ENCODE measurements around the gene C14orf119.

C14orf119 gene

DNA sequence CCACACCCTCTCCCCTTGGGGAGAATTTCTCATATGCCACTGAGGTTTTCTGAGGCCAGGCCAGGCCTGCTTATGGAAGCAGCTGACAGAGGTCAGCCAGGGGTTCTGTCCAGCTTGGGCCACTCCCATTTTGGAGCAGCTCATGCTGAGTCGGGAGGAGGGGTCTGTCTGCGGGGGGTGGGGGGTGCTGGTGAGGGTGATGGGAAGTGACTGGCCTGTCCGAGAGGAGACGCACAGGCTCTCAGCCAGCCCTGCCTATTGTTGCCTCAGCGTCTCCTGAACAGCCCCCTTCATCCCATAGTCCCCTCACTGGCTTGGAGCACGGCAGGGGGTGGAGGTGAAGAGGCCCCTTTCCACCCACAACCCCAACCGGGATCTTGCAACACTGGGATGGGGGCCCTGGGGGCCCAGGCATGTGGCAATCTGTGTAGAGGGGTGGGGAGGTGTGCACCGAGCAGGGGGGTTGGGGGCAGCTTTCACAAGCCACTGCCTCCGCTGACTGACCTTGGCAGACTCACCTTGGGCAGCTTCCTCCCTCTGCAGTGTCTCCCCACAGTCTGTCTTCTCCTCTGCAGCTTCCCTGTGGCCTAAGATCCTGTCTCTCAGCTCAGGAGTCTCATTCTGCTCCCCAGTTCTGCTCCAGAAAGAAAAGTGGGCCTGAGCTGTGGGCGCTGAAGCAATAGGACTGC lies 18.3 kb downstream of the C14orf119 start:
- no peaks in the 10 kb centered on the region for H3K27me3 ChIP-seq (ENCODE audit: insufficient read depth, low read length)
- no peak overlapping the region for H3K4me3 ChIP-seq (ENCODE audit: low read length)
- peaks cover 12% of the 10 kb centered on the region for H3K4me1 ChIP-seq (ENCODE audit: insufficient read depth, low read length)
- no peaks in the 10 kb centered on the region for H3K9me3 ChIP-seq (ENCODE audit: low read length)
- H2AFZ ChIP-seq (ENCODE audit: low read depth, low read length): no peak overlapping the region
- no peaks in the 10 kb centered on the region for H3K36me3 ChIP-seq (ENCODE audit: insufficient read depth, low read length)

- H2AFZ ChIP-seq (ENCODE audit: low read depth, low read length): no peak overlapping the region
- H3K4me1 ChIP-seq (ENCODE audit: insufficient read depth, low read length): peaks cover 12% of the 10 kb centered on the region
- no peak overlapping the region for H3K4me3 ChIP-seq (ENCODE audit: low read length)
- no peaks in the 10 kb centered on the region for H3K9me3 ChIP-seq (ENCODE audit: low read length)
- no peaks in the 10 kb centered on the region for H3K27me3 ChIP-seq (ENCODE audit: insufficient read depth, low read length)
- no peaks in the 10 kb centered on the region for H3K36me3 ChIP-seq (ENCODE audit: insufficient read depth, low read length)
Observed at GRCh38 chr14:23114120-23114458, 18.8 kb downstream of the C14orf119 start.

DNA sequence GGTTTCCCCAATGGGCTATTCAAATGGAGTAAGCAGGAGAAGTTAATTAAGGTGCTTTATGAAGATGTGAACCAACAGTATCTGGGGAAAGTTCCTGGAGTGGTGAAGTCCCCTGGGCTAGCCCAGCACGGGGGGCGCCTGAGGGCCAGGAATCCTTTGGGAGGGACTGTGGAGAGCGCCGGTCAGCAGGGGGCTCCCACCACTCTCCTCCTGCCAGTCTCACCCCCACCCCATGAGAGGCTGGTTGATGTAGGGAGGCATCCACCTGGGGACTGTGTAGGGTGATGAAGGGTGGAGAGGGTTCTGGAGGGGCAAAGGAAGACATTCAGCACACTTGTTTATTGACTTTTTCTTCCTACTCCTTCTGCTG lies 19.3 kb downstream of the C14orf119 start:
- Histone ChIP-seq H3K4me3 (ENCODE audit: low read length) (no peak overlapping the region), H2AFZ (ENCODE audit: low read depth, low read length) (no peak overlapping the region), H3K4me1 (ENCODE audit: insufficient read depth, low read length) (peaks cover 12% of the 10 kb centered on the region), H3K36me3 (ENCODE audit: insufficient read depth, low read length) (no peaks in the 10 kb centered on the region), H3K9me3 (ENCODE audit: low read length) (no peaks in the 10 kb centered on the region), H3K27me3 (ENCODE audit: insufficient read depth, low read length) (no peaks in the 10 kb centered on the region)

DNA sequence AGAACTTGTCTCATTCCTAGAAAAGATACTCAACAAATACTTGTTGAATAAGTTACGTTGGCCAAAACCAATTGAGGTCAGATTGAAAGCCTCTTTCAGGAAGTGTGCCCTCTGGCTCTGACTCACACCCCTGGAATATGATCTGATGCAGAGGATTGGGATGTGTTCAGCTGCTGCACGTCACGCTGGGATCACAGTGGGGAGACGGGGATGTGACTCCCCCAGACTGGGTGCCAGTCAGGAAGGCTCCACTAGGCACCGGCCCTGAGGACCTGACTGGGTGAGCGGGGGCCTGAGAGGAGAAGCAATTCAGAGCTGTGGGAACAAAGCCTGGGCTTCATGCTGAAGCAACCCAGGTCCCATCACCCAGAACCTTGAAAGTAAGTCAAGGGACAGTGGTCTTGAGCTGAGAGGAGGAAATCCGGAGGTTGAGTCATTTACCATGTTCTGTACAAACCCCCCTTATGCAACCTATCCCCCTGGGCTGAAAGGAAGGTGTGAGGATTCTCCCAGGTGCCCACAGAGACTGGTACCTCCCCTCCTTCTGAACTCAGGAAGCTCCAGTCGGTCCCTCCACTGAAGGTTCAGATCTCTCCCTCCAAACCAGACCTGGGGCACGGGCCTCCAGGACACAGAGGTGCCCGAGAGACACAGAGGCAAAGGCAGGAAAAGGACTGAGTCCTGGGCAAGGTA lies 19.9 kb downstream of the C14orf119 start:
- Histone ChIP-seq H3K36me3 (ENCODE audit: insufficient read depth, low read length) (no peaks in the 10 kb centered on the region), H3K4me3 (ENCODE audit: low read length) (no peak overlapping the region), H2AFZ (ENCODE audit: low read depth, low read length) (no peak overlapping the region), H3K9me3 (ENCODE audit: low read length) (no peaks in the 10 kb centered on the region), H3K27me3 (ENCODE audit: insufficient read depth, low read length) (no peaks in the 10 kb centered on the region), H3K4me1 (ENCODE audit: insufficient read depth, low read length) (peaks cover 12% of the 10 kb centered on the region)

- Histone ChIP-seq H3K27me3 (ENCODE audit: insufficient read depth, low read length) (no peaks in the 10 kb centered on the region), H3K9me3 (ENCODE audit: low read length) (no peaks in the 10 kb centered on the region), H3K4me1 (ENCODE audit: insufficient read depth, low read length) (peaks cover 12% of the 10 kb centered on the region), H3K36me3 (ENCODE audit: insufficient read depth, low read length) (no peaks in the 10 kb centered on the region), H2AFZ (ENCODE audit: low read depth, low read length) (no peak overlapping the region), H3K4me3 (ENCODE audit: low read length) (no peak overlapping the region)
Observed at GRCh38 chr14:23115918-23116317, 20.6 kb downstream of the C14orf119 start.

- no peaks in the 10 kb centered on the region for H3K27me3 ChIP-seq (ENCODE audit: insufficient read depth, low read length)
- H3K9me3 ChIP-seq (ENCODE audit: low read length): no peaks in the 10 kb centered on the region
- H3K36me3 ChIP-seq (ENCODE audit: insufficient read depth, low read length): no peaks in the 10 kb centered on the region
- no peak overlapping the region for H2AFZ ChIP-seq (ENCODE audit: low read depth, low read length)
- H3K4me3 ChIP-seq (ENCODE audit: low read length): no peak overlapping the region
- H3K4me1 ChIP-seq (ENCODE audit: insufficient read depth, low read length): peaks cover 20% of the 10 kb centered on the region
Observed at GRCh38 chr14:23117371-23118020, 22.2 kb downstream of the C14orf119 start.

GRCh38 chr14:23118506-23119362 lies 23.4 kb downstream of the C14orf119 start, which contains the start of gene CEBPE:
CEBPE (minus strand) TSS chr14:23119255; CDS start chr14:23119091, 164 bp downstream.
- H3K9me3 ChIP-seq (ENCODE audit: low read length): no peaks in the 10 kb centered on the region
- no peak within 1 kb of the TSS for H2AFZ ChIP-seq (ENCODE audit: low read depth, low read length)
- H3K36me3 ChIP-seq (ENCODE audit: insufficient read depth, low read length): no peaks in the 10 kb centered on the region
- H3K27me3 ChIP-seq (ENCODE audit: insufficient read depth, low read length): no peaks in the 10 kb centered on the region
- H3K4me1 ChIP-seq (ENCODE audit: insufficient read depth, low read length): peaks cover 14% of the 10 kb centered on the region
- no peak within 1 kb of the TSS for H3K4me3 ChIP-seq (ENCODE audit: low read length)

DNA sequence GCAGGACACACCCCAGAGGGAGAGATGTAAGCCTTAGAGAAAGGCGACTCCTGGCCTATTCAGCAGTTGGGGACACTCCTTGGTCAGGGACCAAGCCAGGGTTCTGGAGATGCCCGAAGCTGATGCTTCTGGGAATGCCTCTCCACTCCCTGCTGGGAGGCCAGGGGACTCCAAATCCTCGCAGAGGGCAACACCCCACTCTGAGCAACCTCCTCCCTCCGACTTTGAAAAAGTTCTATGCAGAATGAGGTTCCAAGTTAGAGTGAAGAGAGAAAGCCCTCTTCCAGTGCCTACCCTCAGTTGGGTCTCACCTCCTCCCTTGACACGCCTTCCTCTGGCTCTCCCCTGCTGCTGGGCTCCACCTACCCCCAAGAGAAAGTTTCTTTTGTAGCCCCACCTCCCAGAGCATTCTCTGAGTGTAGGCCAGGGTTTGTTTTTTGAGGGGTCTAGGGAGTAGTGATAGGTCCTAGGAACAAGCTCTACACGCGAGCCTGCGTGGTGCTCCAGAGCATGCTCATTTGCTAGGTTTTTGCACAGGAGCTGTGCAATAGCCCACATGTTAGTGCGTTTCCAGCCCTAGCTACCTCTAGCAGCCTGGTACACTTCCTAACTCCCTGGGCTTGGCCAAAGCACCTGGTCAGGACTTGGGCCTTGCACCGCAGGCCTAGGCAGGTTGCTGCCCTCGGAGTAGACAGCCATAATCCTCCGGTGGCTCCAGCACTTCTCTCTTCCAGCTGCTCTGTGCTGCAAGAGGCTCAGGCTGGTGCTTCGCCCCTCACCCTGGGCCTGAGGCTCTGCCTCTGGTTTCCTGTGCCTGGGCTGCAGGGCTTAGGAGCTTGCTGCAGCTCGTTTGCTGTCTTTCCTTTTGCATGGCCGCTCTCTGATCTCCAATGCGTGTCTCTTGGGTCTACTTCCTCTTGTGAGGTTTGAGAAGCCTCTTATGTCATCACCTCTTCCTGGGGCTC lies 24.3 kb downstream of the C14orf119 start:
- H2AFZ ChIP-seq (ENCODE audit: low read depth, low read length): no peak overlapping the region
- no peaks in the 10 kb centered on the region for H3K27me3 ChIP-seq (ENCODE audit: insufficient read depth, low read length)
- no peak overlapping the region for H3K4me3 ChIP-seq (ENCODE audit: low read length)
- no peaks in the 10 kb centered on the region for H3K36me3 ChIP-seq (ENCODE audit: insufficient read depth, low read length)
- H3K4me1 ChIP-seq (ENCODE audit: insufficient read depth, low read length): peaks cover 7% of the 10 kb centered on the region
- H3K9me3 ChIP-seq (ENCODE audit: low read length): no peaks in the 10 kb centered on the region

DNA sequence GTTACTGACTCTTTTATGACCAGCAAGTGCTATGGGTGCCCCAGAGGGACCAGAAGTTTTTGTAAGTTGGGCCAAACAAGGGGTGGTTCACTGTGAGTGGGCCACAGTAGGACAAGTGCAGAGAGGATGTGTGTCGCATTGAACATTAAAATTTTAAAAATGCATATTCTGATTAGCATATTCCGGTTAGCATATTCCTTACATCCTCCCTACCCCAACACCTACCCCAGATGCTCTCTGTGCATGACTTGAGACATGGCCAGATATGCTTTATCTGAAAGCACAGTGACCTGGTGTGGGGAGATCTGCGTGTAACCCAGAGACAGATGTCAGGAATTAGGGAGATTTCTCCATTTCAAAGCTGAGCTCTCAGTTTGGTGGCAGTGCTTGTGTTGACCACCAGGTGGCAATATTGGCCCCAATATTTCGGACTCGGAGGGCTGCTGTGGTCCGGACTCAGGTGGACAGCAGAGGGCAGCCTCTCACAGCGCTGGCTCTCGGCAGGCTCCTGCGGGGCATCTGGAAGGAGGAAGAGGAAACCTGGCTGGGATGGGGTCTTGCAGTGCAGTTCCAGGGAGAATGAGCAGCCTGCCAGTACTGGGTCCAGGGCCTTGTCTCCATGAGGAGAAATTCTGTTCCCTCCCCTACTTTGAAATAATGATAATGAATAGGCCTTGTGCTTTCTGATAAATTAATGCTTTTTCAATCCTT lies 25.4 kb downstream of the C14orf119 start:
- Histone ChIP-seq H3K27me3 (ENCODE audit: insufficient read depth, low read length) (no peaks in the 10 kb centered on the region), H3K4me1 (ENCODE audit: insufficient read depth, low read length) (peaks cover 7% of the 10 kb centered on the region), H3K4me3 (ENCODE audit: low read length) (no peak overlapping the region), H3K9me3 (ENCODE audit: low read length) (no peaks in the 10 kb centered on the region), H3K36me3 (ENCODE audit: insufficient read depth, low read length) (no peaks in the 10 kb centered on the region), H2AFZ (ENCODE audit: low read depth, low read length) (no peak overlapping the region)

DNA sequence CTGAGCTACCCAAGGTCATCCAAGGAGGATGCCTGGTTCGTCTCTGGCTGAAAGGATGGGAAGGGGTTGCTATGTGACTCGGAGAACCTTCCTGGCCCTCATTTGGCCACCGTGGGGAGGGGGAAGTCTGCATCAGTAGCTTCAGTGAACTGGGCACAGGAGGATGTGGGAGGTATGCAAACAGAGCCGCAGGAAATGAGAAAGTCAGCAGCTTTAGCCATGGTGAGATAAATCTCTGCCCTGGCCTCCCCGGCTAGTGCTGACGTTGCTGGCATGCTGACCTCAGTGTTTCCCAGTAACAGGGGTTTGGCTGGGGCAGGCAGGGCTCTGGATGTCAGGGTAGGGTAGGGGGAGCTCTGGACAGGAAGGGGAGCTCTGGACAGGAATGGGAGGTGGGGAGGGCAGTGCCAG lies 26.1 kb downstream of the C14orf119 start:
- Histone ChIP-seq H3K9me3 (ENCODE audit: low read length) (no peaks in the 10 kb centered on the region), H2AFZ (ENCODE audit: low read depth, low read length) (no peak overlapping the region), H3K36me3 (ENCODE audit: insufficient read depth, low read length) (no peaks in the 10 kb centered on the region), H3K4me1 (ENCODE audit: insufficient read depth, low read length) (peaks cover 7% of the 10 kb centered on the region), H3K4me3 (ENCODE audit: low read length) (no peak overlapping the region), H3K27me3 (ENCODE audit: insufficient read depth, low read length) (no peaks in the 10 kb centered on the region)

GRCh38 chr14:23122086-23122485 lies 26.8 kb downstream of the C14orf119 start:
- Histone ChIP-seq H3K36me3 (ENCODE audit: insufficient read depth, low read length) (no peaks in the 10 kb centered on the region), H3K4me3 (ENCODE audit: low read length) (no peak overlapping the region), H3K4me1 (ENCODE audit: insufficient read depth, low read length) (peaks cover 7% of the 10 kb centered on the region), H2AFZ (ENCODE audit: low read depth, low read length) (no peak overlapping the region), H3K9me3 (ENCODE audit: low read length) (no peaks in the 10 kb centered on the region), H3K27me3 (ENCODE audit: insufficient read depth, low read length) (no peaks in the 10 kb centered on the region)

DNA sequence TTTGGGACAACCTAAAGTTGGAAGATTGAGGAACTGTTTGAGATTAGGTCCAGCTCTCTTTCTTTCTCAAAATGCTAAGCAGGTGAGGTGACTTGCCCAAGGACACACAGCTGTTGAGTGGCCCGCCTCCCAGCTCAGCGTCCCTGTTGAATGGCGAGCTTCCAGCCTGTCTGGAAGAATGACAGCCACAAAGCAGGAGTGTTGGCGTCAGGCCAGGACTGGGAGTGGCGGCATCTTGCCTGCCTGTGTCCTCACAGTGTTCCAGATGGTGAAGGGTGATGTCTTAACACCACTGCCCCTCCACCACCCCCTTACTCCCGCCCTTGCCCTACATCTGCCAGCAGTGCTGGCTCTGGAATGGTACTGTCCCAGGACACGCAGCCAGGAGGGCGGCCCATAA lies 28.1 kb downstream of the C14orf119 start:
- Histone ChIP-seq H3K4me3 (ENCODE audit: low read length) (no peak overlapping the region), H3K36me3 (ENCODE audit: insufficient read depth, low read length) (no peaks in the 10 kb centered on the region), H3K4me1 (ENCODE audit: insufficient read depth, low read length) (peaks cover 7% of the 10 kb centered on the region), H3K9me3 (ENCODE audit: low read length) (no peaks in the 10 kb centered on the region), H2AFZ (ENCODE audit: low read depth, low read length) (no peak overlapping the region), H3K27me3 (ENCODE audit: insufficient read depth, low read length) (no peaks in the 10 kb centered on the region)

Data from neuron (in vitro differentiated cells).